ENCODE data around the gene PRPF38A. TPM values are rescaled to one million over a fixed set of nuclear protein-coding genes. Genes with fewer than 3 reads are reported as not detected.

The PRPF38A gene
- total RNA-seq, 4 donors from 2014 or later = 10.7 to 24.0 (median 13.8) TPM

DNA sequence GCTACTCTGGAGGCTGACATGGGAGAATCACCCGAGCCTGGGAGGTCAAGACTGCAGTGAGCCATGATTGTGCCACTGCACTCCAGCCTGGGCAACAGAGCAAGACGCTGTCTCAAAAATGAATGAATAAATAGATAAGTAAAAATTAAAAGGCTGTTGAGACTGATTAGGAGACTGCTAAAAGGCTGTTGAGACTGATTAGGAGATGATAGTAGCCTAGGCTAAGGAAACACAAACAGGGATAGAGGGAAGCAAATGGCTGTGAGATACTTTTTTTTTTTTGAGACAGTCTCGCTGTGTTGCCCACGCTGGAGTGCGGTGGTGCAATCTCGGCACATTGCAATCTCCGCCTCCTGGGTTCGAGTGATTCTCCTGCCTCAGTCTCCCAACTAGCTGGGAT lies 28.4 kb downstream of the PRPF38A start:
- no peak for DNase-seq (ENCODE audit: low spot score)
- no peak for ATAC-seq (ENCODE audit: low FRiP score)
- TF ChIP-seq, protein P1, sequence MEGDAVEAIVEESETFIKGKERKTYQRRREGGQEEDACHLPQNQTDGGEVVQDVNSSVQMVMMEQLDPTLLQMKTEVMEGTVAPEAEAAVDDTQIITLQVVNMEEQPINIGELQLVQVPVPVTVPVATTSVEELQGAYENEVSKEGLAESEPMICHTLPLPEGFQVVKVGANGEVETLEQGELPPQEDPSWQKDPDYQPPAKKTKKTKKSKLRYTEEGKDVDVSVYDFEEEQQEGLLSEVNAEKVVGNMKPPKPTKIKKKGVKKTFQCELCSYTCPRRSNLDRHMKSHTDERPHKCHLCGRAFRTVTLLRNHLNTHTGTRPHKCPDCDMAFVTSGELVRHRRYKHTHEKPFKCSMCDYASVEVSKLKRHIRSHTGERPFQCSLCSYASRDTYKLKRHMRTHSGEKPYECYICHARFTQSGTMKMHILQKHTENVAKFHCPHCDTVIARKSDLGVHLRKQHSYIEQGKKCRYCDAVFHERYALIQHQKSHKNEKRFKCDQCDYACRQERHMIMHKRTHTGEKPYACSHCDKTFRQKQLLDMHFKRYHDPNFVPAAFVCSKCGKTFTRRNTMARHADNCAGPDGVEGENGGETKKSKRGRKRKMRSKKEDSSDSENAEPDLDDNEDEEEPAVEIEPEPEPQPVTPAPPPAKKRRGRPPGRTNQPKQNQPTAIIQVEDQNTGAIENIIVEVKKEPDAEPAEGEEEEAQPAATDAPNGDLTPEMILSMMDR (IDR thresholded peaks at IDR 0.05) = no peak

DNA sequence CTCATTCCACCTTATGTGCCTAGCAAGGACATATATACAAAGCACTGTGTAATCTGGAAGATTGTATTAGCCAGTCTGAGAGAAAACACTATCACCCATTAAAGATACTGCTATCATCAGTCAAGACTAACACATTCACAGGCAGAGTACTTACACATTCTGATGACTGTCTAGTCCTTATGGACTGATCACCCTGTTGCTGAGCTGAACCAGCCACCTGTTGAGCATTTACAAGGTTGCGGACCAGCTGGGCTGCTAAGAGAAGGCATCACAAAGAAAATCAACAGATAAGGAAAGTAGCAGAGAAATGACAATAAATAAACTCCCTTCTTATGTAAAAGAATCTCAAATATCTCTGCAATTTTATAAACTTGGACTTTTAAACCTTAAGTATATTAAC lies 30.8 kb downstream of the PRPF38A start:
- TF ChIP-seq, protein P1 (IDR thresholded peaks at IDR 0.05) = no peak
- DNase-seq (ENCODE audit: low spot score) = no peak
- ATAC-seq (ENCODE audit: low FRiP score) = no peak

DNA sequence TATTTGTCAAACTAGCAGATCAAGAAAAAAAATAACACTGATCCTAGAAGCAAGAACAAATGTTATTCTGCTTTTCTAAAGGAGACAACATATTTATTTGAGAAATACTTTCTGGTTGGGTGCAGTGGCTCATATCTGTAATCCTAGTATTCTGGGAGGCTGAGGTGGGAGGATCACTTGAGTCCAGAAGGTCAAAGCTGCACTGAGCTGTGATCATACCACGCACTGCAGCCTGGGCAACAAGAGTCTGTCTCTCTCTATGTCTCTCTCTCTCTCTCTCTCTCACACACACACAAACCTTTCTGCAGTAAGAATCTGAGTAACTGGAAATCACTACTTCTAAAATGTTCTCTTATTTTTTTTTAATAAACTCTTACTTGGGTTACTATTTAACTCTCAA lies 31.2 kb downstream of the PRPF38A start:
- TF ChIP-seq, protein P1 (IDR thresholded peaks at IDR 0.05) = no peak

DNA sequence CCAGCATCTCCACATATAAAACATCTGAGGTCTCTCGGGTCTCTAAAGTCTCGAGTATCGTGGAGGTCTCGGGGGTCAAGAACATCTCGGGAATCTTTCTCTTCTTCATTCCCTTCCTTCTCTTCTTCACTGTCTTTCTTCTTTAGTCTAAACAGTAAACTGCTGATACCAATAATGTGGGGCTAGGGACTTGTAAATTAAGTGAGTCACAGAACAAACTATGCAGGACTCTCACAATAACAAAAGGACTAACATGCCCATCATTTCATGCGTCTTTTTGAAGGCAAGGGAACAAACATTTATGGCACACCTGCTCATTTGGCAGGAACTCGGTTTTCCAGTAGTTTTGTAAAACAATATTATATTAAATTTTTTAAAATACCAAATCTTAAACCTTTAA lies 32.4 kb downstream of the PRPF38A start:
- TF ChIP-seq, protein P1 (IDR thresholded peaks at IDR 0.05) = no peak
- no peak for DNase-seq (ENCODE audit: low spot score)
- no peak for ATAC-seq (ENCODE audit: low FRiP score)

More for the DNA sequence above, 31.2 kb downstream of the PRPF38A start:
- DNase-seq (ENCODE audit: low spot score) (no peak), ATAC-seq (ENCODE audit: low FRiP score) (no peak)

DNA sequence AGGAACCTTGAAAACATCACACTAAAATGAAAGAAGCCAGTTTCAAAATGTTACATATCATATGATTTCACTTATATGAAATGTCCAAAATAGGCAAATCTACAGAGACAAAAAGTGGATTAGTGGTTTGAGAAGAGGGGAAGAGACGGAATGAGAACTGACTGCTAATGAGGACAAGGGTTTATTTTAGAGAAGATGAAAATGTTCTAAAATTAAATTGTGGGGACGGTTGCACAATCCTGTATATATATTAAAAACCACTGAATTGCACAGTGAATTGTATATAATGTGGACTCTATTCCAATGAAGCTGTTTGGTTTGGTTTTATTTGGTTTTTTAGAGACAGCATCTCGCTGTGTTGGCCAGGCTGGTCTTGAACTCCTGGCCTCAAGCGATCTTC lies 35.6 kb downstream of the PRPF38A start:
- TF ChIP-seq, protein P1 (IDR thresholded peaks at IDR 0.05) = no peak
- DNase-seq (ENCODE audit: low spot score) (no peak), ATAC-seq (ENCODE audit: low FRiP score) (no peak)

DNA sequence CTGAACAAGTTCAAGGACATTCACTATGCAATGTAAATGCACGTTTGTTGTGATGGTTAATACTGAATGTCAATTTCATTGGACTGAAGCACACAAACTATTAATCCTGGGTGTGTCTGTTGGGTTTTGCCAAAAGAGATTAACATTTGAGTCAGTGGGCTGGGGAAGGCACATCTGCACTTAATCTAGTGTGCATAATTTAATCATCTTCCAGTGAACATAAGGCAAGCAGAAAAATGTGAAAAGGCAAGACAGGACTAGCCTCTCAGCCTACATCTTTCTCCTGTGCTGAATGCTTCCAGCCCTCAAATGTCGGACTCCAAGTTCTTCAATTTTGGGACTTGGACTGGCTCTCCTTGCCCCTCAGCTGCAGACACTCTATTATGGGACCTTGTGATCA lies 40.1 kb downstream of the PRPF38A start:
- ATAC-seq (ENCODE audit: low FRiP score) (no peak), DNase-seq (ENCODE audit: low spot score) (no peak)
- TF ChIP-seq, protein P1 (IDR thresholded peaks at IDR 0.05) = no peak

DNA sequence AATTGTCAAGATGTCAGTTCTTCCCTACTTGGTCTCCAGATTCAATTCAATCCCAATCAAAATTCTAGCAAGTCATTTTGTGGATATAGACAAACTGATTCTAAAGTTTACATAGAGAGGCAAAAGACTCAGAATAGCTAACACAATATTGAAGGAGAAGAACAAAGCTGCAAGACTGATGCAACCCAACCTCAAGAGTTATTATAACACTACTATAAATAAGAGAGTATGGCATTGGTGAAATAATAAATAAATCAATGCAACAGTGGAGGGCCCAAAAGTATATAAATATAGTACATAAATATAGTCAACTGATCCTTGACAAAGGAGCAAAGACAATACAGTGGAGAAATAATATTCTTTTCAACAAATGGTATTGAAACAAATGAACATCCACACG lies 49.7 kb downstream of the PRPF38A start:
- DNase-seq (ENCODE audit: low spot score) (no peak), ATAC-seq (ENCODE audit: low FRiP score) (no peak)
- TF ChIP-seq, protein P1 (IDR thresholded peaks at IDR 0.05) = no peak

Measured in omental fat pad (tissue), 4 donors.